Skeletal muscle satellite cell (primary cell): ENCODE results near the gene XRRA1.

Experiments used
- H3K27me3 ChIP-seq: 2 replicates; pipeline ENCODE4 v1.7.0; 2013; ENCODE audit warnings: low read length; ENCODE audit not compliant: control insufficient read depth, insufficient read depth
- H3K36me3 ChIP-seq: 2 replicates; pipeline ENCODE4 v1.7.0; 2013; ENCODE audit warnings: mild to moderate bottlenecking, control low read depth, low read length; ENCODE audit not compliant: insufficient read depth
- H3K4me1 ChIP-seq: 2 replicates; pipeline ENCODE4 v1.7.0; 2013; ENCODE audit warnings: low read length; ENCODE audit not compliant: control insufficient read depth, insufficient read depth
- H3K4me2 ChIP-seq: 2 replicates; pipeline ENCODE4 v1.7.0; 2013; ENCODE audit warnings: mild to moderate bottlenecking, low read length
- H3K4me3 ChIP-seq: 2 replicates; pipeline ENCODE4 v1.7.0; 2013; ENCODE audit warnings: low read length
- H3K9ac ChIP-seq: 2 replicates; pipeline ENCODE4 v1.7.0; 2013; ENCODE audit warnings: mild to moderate bottlenecking, low read depth, low read length, moderate library complexity
- H3K9me3 ChIP-seq: replicated peaks from 2 replicates; pipeline ENCODE4 v1.7.0; 2013; ENCODE audit warnings: mild to moderate bottlenecking, control low read depth, low read length

XRRA1 gene

DNA sequence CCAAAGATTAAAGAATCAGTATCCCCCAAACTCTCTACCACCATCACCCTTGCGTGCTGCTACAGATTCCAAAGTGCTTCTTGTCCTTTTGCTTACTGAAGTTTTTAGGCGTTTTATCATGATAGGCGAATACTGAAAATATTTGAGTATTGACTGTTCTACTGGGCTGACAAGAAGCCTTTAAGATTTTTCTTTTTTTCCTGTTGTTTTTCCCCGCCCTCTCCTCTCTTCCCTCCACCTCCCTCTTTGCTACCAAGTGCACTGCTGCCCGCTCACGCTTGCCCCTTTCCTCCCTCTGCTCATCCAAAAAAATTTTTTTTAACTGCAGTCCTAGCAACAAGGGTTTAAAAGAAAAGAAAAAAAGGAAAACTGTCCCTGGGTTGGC lies 854 bp upstream of the XRRA1 start:
- Histone ChIP-seq H3K4me3 (peak overlapping the region; percentile 89), H3K9me3 (no peaks in the 10 kb centered on the region), H3K36me3 (no peaks in the 10 kb centered on the region), H3K9ac (peak overlapping the region; percentile 96), H3K4me1 (peaks cover 12% of the 10 kb centered on the region), H3K27me3 (no peaks in the 10 kb centered on the region), H3K4me2 (peak overlapping the region; percentile 96)

- Histone ChIP-seq H3K4me1 (peaks cover 20% of the 10 kb centered on the region), H3K27me3 (no peaks in the 10 kb centered on the region), H3K36me3 (no peaks in the 10 kb centered on the region)
Measured at GRCh38 chr11:74948546-74948897, 369 bp downstream of the XRRA1 start.

GRCh38 chr11:74942073-74942759 lies 6.7 kb downstream of the XRRA1 start:
- H3K9me3 ChIP-seq: no peaks in the 10 kb centered on the region
- no peaks in the 10 kb centered on the region for H3K36me3 ChIP-seq
- peaks cover 29% of the 10 kb centered on the region for H3K4me1 ChIP-seq
- H3K4me2 ChIP-seq: peak overlapping the region; percentile 63
- H3K4me3 ChIP-seq: no peak overlapping the region
- H3K27me3 ChIP-seq: no peaks in the 10 kb centered on the region
- H3K9ac ChIP-seq: no peak overlapping the region

More at GRCh38 chr11:74948546-74948897, 369 bp downstream of the XRRA1 start:
- peak overlapping the region; percentile 96 for H3K9ac ChIP-seq
- H3K9me3 ChIP-seq: no peaks in the 10 kb centered on the region
- peak overlapping the region; percentile 83 for H3K4me2 ChIP-seq
- H3K4me3 ChIP-seq: peak overlapping the region; percentile 89

GRCh38 chr11:74941492-74941891 lies 7.4 kb downstream of the XRRA1 start:
- Histone ChIP-seq H3K9me3 (no peaks in the 10 kb centered on the region), H3K4me3 (no peak overlapping the region), H3K36me3 (peaks cover 5% of the 10 kb centered on the region)

DNA sequence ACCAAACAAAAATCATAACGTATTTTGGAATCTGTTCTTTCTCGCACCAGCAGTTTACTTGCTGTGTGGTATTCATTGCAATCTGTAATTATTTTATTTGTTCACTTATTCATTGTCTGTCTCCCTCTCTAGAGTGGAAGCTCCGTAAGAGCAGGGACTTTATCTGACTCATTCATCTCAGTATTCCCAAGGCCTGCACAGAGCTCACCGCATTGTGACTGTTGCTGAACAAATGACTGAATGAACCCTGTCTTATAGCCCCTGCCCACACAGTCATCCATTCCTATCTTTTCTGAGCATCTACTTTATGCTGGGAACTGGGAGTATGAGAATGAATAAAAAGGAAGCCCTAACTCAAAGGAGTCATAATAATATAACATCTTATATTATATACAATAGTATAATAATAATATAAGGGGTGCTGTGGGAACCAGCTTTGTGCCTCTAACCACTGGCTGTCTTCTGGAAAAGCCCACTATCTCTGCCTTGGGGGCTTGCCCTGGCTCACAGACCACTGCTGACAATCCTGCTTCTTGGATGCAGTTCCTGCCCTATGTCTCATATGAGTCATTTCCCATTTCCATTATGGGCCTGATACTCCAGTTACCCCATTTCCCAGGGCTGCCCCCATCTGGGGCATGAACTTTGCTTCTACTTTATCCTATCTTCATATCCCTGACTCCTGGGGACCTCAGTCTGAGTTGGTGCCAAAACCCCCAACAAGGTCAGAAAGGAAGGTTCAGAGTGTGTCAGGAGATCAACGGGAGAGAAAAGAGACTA lies 11.0 kb downstream of the XRRA1 start:
- no peak overlapping the region for H3K4me3 ChIP-seq
- H3K27me3 ChIP-seq: no peaks in the 10 kb centered on the region
- H3K4me1 ChIP-seq: peaks cover 19% of the 10 kb centered on the region
- no peak overlapping the region for H3K9ac ChIP-seq
- peaks cover 20% of the 10 kb centered on the region for H3K36me3 ChIP-seq
- H3K9me3 ChIP-seq: no peaks in the 10 kb centered on the region
- H3K4me2 ChIP-seq: no peak overlapping the region

More at GRCh38 chr11:74941492-74941891, 7.4 kb downstream of the XRRA1 start:
- Histone ChIP-seq H3K4me1 (peaks cover 29% of the 10 kb centered on the region), H3K9ac (no peak overlapping the region), H3K4me2 (no peak overlapping the region), H3K27me3 (no peaks in the 10 kb centered on the region)

DNA sequence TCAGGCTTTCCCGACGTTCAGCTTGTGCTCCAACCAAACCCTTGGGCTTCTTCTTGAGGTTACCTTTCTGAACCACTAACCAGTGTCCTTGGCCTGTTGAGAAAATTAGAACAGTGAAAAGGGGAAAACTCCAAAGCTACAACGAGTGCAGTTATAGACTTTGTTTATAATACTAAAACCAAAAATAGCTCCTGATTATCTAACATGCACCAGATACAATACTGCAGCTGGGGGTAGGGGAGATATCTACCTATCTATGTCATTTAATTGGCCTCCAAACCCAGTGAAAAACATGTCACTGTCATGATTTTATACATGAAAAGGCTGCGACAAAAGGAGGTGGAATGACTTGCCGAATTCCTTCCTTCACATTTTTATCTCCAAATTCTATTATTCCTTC lies 11.9 kb downstream of the XRRA1 start:
- H3K4me3 ChIP-seq: no peak overlapping the region
- no peak overlapping the region for H3K9ac ChIP-seq
- H3K27me3 ChIP-seq: no peaks in the 10 kb centered on the region
- H3K4me1 ChIP-seq: peaks cover 19% of the 10 kb centered on the region
- no peak overlapping the region for H3K4me2 ChIP-seq
- H3K9me3 ChIP-seq: no peaks in the 10 kb centered on the region
- peaks cover 20% of the 10 kb centered on the region for H3K36me3 ChIP-seq

DNA sequence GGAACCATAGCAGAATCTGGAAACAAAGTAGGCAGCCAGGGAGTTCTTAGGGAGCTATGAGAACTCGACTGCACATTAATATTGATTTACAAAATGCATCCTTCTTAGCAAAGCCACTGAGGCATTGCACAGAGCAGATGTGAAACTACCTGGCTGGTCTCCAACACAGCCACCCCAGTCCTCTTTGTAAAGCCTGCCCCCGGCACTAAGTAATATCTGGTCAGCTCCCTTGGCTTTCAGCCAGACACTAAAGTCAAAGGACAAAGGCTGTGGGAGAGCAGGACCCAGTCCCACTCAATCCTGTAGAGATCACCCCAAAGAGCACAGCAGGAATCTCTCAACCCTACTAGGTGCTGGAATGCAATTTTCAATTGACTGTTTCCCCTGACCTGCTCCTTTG lies 12.8 kb downstream of the XRRA1 start:
- peaks cover 22% of the 10 kb centered on the region for H3K4me1 ChIP-seq
- no peak overlapping the region for H3K9ac ChIP-seq
- H3K9me3 ChIP-seq: no peaks in the 10 kb centered on the region
- H3K36me3 ChIP-seq: peaks cover 20% of the 10 kb centered on the region
- H3K4me3 ChIP-seq: no peak overlapping the region
- no peaks in the 10 kb centered on the region for H3K27me3 ChIP-seq
- no peak overlapping the region for H3K4me2 ChIP-seq

GRCh38 chr11:74935285-74935684 lies 13.6 kb downstream of the XRRA1 start:
- no peaks in the 10 kb centered on the region for H3K9me3 ChIP-seq
- H3K4me2 ChIP-seq: no peak overlapping the region
- H3K4me3 ChIP-seq: no peak overlapping the region
- no peaks in the 10 kb centered on the region for H3K27me3 ChIP-seq
- no peak overlapping the region for H3K9ac ChIP-seq
- peaks cover 22% of the 10 kb centered on the region for H3K4me1 ChIP-seq
- peaks cover 20% of the 10 kb centered on the region for H3K36me3 ChIP-seq

DNA sequence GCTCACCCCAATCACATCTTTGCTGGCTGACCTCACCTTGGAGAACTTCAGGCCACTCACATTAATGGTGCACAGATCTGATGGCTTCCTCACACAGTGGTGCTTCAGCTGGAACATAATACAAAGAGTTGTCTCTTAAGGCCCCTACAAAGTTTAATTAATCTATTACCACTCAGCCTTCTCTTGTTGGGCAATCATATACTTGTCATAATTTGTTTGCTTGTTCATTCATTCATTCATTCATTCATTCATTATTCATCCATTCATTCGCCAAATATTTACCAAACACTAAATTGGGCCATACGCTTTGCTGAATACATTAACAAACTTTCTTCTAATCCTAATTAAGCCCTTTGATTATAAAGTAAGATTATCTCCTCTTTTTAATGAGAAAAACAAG lies 15.1 kb downstream of the XRRA1 start:
- Histone ChIP-seq H3K4me1 (peaks cover 22% of the 10 kb centered on the region), H3K36me3 (peaks cover 20% of the 10 kb centered on the region), H3K4me2 (no peak overlapping the region), H3K27me3 (no peaks in the 10 kb centered on the region), H3K9me3 (no peaks in the 10 kb centered on the region), H3K9ac (no peak overlapping the region), H3K4me3 (no peak overlapping the region)

- Histone ChIP-seq H3K4me1 (peaks cover 16% of the 10 kb centered on the region), H3K4me3 (no peak overlapping the region), H3K9me3 (no peaks in the 10 kb centered on the region), H3K27me3 (no peaks in the 10 kb centered on the region), H3K4me2 (no peak overlapping the region), H3K36me3 (peaks cover 23% of the 10 kb centered on the region), H3K9ac (no peak overlapping the region)
Measured at GRCh38 chr11:74932797-74933196, 16.1 kb downstream of the XRRA1 start.

- no peaks in the 10 kb centered on the region for H3K9me3 ChIP-seq
- no peaks in the 10 kb centered on the region for H3K27me3 ChIP-seq
- peaks cover 15% of the 10 kb centered on the region for H3K4me1 ChIP-seq
- peak overlapping the region; percentile 19 for H3K4me2 ChIP-seq
- H3K36me3 ChIP-seq: peaks cover 22% of the 10 kb centered on the region
- no peak overlapping the region for H3K9ac ChIP-seq
- H3K4me3 ChIP-seq: no peak overlapping the region
Measured at GRCh38 chr11:74932169-74932568, 16.7 kb downstream of the XRRA1 start.
